GM12878 (cell line): ENCODE results near the gene CTSW. TPM values are rescaled to one million over a fixed set of nuclear protein-coding genes. Genes with fewer than 3 reads are reported as not detected.

Experiments
- ASH2L ChIP-seq: fragments of 300-600, 200-600 bp; sonication (generic); IDR thresholded peaks from 2 replicates; pipeline ENCODE4 v1.6.1; 2017; ENCODE audit warnings: low read depth, mild to moderate bottlenecking, borderline replicate concordance
- DPF2 ChIP-seq: fragments of 450-650 bp; IDR thresholded peaks from 2 replicates; pipeline ENCODE4 v1.6.1; 2017; ENCODE audit warnings: mild to moderate bottlenecking
- EGR1 ChIP-seq, 2 experiments: IDR thresholded peaks; 1 replicate in 1 of 2; 2 replicates in 1 of 2; pipeline ENCODE4 v1.6.1; 2011 to 2012; ENCODE audit warnings: low read depth in 2 of 2, low read length in 2 of 2, borderline replicate concordance in 1 of 2, mild to moderate bottlenecking in 1 of 2, moderate library complexity in 1 of 2
- EZH2 ChIP-seq: IDR thresholded peaks from 2 replicates; pipeline ENCODE4 v1.6.1; 2012; ENCODE audit warnings: low read depth, mild to moderate bottlenecking, control low read depth, inconsistent platforms, low read length, borderline replicate concordance; ENCODE audit not compliant: control insufficient read depth
- HDAC2 ChIP-seq: fragments of 200-600 bp; sonication (generic); IDR thresholded peaks from 2 replicates; pipeline ENCODE4 v1.6.1; 2017
- HDGF ChIP-seq: fragments of 450-650 bp; IDR thresholded peaks from 2 replicates; pipeline ENCODE4 v1.6.1; 2016; ENCODE audit warnings: antibody characterized with exemption
- IKZF1 ChIP-seq: fragments of 450-650 bp; conservative IDR thresholded peaks from 2 replicates; pipeline ENCODE4 v1.6.1; 2017; ENCODE audit warnings: antibody characterized with exemption, mild to moderate bottlenecking
- IRF4 ChIP-seq: IDR thresholded peaks from 2 replicates; pipeline ENCODE4 v1.6.1; 2011; ENCODE audit warnings: low read depth, low read length
- JUND ChIP-seq: IDR thresholded peaks from 2 replicates; pipeline ENCODE4 v1.6.1; 2012; ENCODE audit warnings: low read depth, mild to moderate bottlenecking, low read length, improper control_type of control experiment, moderate library complexity
- NFXL1 ChIP-seq: fragments of 450-650 bp; IDR thresholded peaks from 2 replicates; pipeline ENCODE4 v1.6.1; 2017; ENCODE audit warnings: antibody characterized with exemption, mild to moderate bottlenecking, borderline replicate concordance
- NFYB ChIP-seq: IDR thresholded peaks from 2 replicates; pipeline ENCODE4 v1.6.1; 2011; ENCODE audit warnings: low read depth, mild to moderate bottlenecking, low read length, improper control_type of control experiment, moderate library complexity; ENCODE audit not compliant: insufficient read depth
- POLR2AphosphoS5 ChIP-seq: IDR thresholded peaks from 2 replicates; pipeline ENCODE4 v1.6.1; 2011; ENCODE audit warnings: mild to moderate bottlenecking, low read length, inconsistent platforms
- POU2F2 ChIP-seq: IDR thresholded peaks from 3 replicates; pipeline ENCODE4 v1.6.1; 2011; ENCODE audit warnings: low read depth, mild to moderate bottlenecking, low read length, borderline replicate concordance
- RCOR1 ChIP-seq: conservative IDR thresholded peaks from 2 replicates; pipeline ENCODE4 v1.6.1; 2012; ENCODE audit warnings: low read depth, low read length, improper control_type of control experiment
- ZNF274 ChIP-seq: IDR thresholded peaks from one replicate; pipeline ENCODE4 v1.8.0; 2011; ENCODE audit not compliant: insufficient read length, insufficient read depth
- ZZZ3 ChIP-seq: IDR thresholded peaks from 2 replicates; pipeline ENCODE4 v1.6.1; 2011; ENCODE audit warnings: low read depth; ENCODE audit not compliant: control insufficient read depth, insufficient read length
- polyA plus RNA-seq, 11 experiments: library from polyadenylated mRNA; depleted of rRNA in 4 of 11; unstranded in 6 of 11; stranded (reverse) in 5 of 11; fragments of >200 nt; fragmentation: Nextera tagmentation in 4 of 11; fragmentation: Illumina TruSeq in 1 of 11; extraction: Ambion mirVana in 4 of 11; extraction: Trizol in 1 of 11; gene quantifications; 1 replicate in 1 of 11; 2 replicates in 10 of 11; pipeline versions ENCODE4 v1.2.1 to v1.2.3, GENCODE V29; 2011 to 2016; ENCODE audit warnings: inconsistent platforms in 2 of 11, missing spikeins in 2 of 11, low read depth in 1 of 11
- total RNA-seq, 4 experiments: library from RNA; depleted of rRNA in 3 of 4; stranded (reverse); fragments of >200 nt in 3 of 4; fragmentation: Illumina TruSeq in 1 of 4; extraction: Trizol in 1 of 4; gene quantifications; 2 replicates each; pipeline versions ENCODE4 v1.2.1 to v1.2.3, GENCODE V29; 2013 to 2021
- TF ChIP-seq, protein P1 (sequence below), 3 experiments: IDR thresholded peaks in 2 of 3; conservative IDR thresholded peaks in 1 of 3; 2 replicates each; pipeline ENCODE4 v1.5.1; 2011; ENCODE audit warnings: low read depth in 3 of 3, low read length in 3 of 3, mild to moderate bottlenecking in 3 of 3, control low read depth in 2 of 3, moderate library complexity in 2 of 3, inconsistent platforms in 1 of 3, mixed read lengths in 1 of 3; ENCODE audit not compliant: control insufficient read depth in 2 of 3, insufficient read depth in 1 of 3; ENCODE audit errors: extremely low read depth in 1 of 3
- TF ChIP-seq, protein P2 (sequence below): IDR thresholded peaks from 2 replicates; pipeline ENCODE4 v1.6.1; 2012; ENCODE audit warnings: low read depth, low read length, improper control_type of control experiment
- TF ChIP-seq, protein P3 (sequence below): fragments of 450-650 bp; formaldehyde crosslinking; IDR thresholded peaks from 2 replicates; pipeline ENCODE4 v1.4.0; 2020; ENCODE audit warnings: mild to moderate bottlenecking, moderate library complexity
- TF ChIP-seq, protein P4 (sequence below): fragments of 450-650 bp; IDR thresholded peaks from 2 replicates; pipeline ENCODE4 v1.6.1; 2016; ENCODE audit warnings: mild to moderate bottlenecking
- TF ChIP-seq, protein P5 (sequence below): fragments of 450-650 bp; IDR thresholded peaks from 2 replicates; pipeline ENCODE4 v1.6.1; 2014; ENCODE audit warnings: mild to moderate bottlenecking

Gene CTSW
- total and polyA plus RNA-seq, 10 of the 15 experiments (the other 5 are each of a cell fraction or from before 2014, with no cell fraction given), result 0.53 to 12.0 (median 1.7) TPM

DNA sequence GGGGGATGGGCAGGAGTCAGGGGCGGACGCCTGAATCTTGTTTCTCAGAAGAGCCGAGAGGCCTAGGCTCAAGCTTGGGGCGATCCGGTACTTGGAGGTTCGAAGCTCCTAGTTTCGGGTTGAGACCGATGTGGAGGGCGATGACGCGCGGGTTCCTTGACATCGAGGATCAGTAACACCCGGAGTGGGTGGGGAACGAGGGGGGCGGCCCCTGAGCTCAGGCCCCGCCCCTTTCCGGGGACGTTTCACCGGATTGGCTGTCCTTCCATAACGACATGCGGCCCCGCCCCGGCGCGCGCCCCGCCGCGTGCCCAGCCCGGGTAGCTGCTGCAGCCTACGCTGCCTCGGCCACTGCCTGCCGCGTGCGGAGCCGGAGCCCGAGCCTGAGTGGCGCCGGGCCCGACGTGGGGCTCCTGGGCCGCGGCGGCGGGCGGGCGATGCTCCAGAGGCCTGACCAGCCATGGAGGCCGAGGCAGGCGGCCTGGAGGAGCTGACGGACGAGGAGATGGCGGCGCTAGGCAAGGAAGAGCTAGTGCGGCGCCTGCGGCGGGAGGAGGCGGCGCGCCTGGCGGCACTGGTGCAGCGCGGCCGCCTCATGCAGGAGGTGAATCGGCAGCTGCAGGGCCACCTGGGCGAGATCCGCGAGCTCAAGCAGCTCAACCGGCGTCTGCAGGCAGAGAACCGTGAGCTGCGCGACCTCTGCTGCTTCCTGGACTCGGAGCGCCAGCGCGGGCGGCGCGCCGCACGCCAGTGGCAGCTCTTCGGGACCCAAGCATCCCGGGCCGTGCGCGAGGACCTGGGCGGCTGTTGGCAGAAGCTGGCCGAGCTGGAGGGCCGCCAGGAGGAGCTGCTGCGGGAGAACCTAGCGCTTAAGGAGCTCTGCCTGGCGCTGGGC is 10.9 kb downstream of the CTSW start, which contains the start of gene CCDC85B (continued):
- TF ChIP-seq POLR2AphosphoS5 (peak; percentile 90), RCOR1 (no peak), ZZZ3 (no peak), NFXL1 (no peak; the same call in 1 of the 2 replicates), HDGF (peak; percentile 91), ASH2L (0 out of 2 replicates have a peak, but pooled peaks have one; percentile 46), HDAC2 (no peak), IRF4 (no peak), NFYB (peak; percentile 42; the same call in 1 of the 2 replicates), DPF2 (peak; percentile 79), EGR1 (IDR thresholded peaks at IDR 0.05; ENCODE audit: borderline replicate concordance in 1 of 2, low read depth in 2 of 2, low read length in 2 of 2) (0 out of 3 replicates have a peak, but pooled peaks of 1 of the 2 experiments have one; percentile 11), ZNF274 (no peak), POU2F2 (peak; percentile 80; the same call in 2 of the 3 replicates), EZH2 (no peak), IKZF1 (peak; percentile 84), JUND (no peak)
- TF ChIP-seq, protein P1, sequence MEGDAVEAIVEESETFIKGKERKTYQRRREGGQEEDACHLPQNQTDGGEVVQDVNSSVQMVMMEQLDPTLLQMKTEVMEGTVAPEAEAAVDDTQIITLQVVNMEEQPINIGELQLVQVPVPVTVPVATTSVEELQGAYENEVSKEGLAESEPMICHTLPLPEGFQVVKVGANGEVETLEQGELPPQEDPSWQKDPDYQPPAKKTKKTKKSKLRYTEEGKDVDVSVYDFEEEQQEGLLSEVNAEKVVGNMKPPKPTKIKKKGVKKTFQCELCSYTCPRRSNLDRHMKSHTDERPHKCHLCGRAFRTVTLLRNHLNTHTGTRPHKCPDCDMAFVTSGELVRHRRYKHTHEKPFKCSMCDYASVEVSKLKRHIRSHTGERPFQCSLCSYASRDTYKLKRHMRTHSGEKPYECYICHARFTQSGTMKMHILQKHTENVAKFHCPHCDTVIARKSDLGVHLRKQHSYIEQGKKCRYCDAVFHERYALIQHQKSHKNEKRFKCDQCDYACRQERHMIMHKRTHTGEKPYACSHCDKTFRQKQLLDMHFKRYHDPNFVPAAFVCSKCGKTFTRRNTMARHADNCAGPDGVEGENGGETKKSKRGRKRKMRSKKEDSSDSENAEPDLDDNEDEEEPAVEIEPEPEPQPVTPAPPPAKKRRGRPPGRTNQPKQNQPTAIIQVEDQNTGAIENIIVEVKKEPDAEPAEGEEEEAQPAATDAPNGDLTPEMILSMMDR (IDR thresholded peaks at IDR 0.05 in 2 of 3, conservative IDR thresholded peaks at IDR 0.05 in 1 of 3; ENCODE audit: control insufficient read depth in 2 of 3, extremely low read depth in 1 of 3, insufficient read depth in 1 of 3, low read depth in 3 of 3, low read length in 3 of 3), result peak in 2 of 3 experiments; percentile 4 to 8; a peak in 2 of 6 replicates
- TF ChIP-seq, protein P2, sequence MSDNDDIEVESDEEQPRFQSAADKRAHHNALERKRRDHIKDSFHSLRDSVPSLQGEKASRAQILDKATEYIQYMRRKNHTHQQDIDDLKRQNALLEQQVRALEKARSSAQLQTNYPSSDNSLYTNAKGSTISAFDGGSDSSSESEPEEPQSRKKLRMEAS, result peak; percentile 87
- TF ChIP-seq, protein P3, sequence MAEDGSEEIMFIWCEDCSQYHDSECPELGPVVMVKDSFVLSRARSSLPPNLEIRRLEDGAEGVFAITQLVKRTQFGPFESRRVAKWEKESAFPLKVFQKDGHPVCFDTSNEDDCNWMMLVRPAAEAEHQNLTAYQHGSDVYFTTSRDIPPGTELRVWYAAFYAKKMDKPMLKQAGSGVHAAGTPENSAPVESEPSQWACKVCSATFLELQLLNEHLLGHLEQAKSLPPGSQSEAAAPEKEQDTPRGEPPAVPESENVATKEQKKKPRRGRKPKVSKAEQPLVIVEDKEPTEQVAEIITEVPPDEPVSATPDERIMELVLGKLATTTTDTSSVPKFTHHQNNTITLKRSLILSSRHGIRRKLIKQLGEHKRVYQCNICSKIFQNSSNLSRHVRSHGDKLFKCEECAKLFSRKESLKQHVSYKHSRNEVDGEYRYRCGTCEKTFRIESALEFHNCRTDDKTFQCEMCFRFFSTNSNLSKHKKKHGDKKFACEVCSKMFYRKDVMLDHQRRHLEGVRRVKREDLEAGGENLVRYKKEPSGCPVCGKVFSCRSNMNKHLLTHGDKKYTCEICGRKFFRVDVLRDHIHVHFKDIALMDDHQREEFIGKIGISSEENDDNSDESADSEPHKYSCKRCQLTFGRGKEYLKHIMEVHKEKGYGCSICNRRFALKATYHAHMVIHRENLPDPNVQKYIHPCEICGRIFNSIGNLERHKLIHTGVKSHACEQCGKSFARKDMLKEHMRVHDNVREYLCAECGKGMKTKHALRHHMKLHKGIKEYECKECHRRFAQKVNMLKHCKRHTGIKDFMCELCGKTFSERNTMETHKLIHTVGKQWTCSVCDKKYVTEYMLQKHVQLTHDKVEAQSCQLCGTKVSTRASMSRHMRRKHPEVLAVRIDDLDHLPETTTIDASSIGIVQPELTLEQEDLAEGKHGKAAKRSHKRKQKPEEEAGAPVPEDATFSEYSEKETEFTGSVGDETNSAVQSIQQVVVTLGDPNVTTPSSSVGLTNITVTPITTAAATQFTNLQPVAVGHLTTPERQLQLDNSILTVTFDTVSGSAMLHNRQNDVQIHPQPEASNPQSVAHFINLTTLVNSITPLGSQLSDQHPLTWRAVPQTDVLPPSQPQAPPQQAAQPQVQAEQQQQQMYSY (CRISPR knock-in tag), result peak; percentile 33; the same call in 1 of the 2 replicates
- TF ChIP-seq, protein P4, sequence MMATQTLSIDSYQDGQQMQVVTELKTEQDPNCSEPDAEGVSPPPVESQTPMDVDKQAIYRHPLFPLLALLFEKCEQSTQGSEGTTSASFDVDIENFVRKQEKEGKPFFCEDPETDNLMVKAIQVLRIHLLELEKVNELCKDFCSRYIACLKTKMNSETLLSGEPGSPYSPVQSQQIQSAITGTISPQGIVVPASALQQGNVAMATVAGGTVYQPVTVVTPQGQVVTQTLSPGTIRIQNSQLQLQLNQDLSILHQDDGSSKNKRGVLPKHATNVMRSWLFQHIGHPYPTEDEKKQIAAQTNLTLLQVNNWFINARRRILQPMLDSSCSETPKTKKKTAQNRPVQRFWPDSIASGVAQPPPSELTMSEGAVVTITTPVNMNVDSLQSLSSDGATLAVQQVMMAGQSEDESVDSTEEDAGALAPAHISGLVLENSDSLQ, result peak; percentile 44
- TF ChIP-seq, protein P5, sequence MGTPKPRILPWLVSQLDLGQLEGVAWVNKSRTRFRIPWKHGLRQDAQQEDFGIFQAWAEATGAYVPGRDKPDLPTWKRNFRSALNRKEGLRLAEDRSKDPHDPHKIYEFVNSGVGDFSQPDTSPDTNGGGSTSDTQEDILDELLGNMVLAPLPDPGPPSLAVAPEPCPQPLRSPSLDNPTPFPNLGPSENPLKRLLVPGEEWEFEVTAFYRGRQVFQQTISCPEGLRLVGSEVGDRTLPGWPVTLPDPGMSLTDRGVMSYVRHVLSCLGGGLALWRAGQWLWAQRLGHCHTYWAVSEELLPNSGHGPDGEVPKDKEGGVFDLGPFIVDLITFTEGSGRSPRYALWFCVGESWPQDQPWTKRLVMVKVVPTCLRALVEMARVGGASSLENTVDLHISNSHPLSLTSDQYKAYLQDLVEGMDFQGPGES, result 0 out of 2 replicates have a peak, but pooled peaks have one; percentile 22
